Small intestine (tissue), 7 donors: ENCODE measurements around the gene CHID1. TPM values are rescaled to one million over a fixed set of nuclear protein-coding genes. Genes with fewer than 3 reads are reported as not detected.
A peak's percentile ranks its signal among the peaks of the same experiment; 100 is the strongest.

Source experiments
- DNase-seq, 2 donors: peaks; one replicate each; pipeline versions ENCODE4 v3.0.0 to v3.0.0-alpha.2; 2013
- FAIRE-seq: peaks from 2 replicates; lab custom pipeline; 2012; peaks lifted over from hg19 to GRCh38; lab: Jason Lieb, UNC
- H3K27ac ChIP-seq, 3 donors: one replicate each; pipeline ENCODE4 v1.5.1; 2013; ENCODE audit warnings: low read length in 2 of 3, mild to moderate bottlenecking in 2 of 3, control low read depth in 1 of 3, inconsistent platforms in 1 of 3, low read depth in 1 of 3, moderate library complexity in 1 of 3
- H3K27me3 ChIP-seq, 3 donors: one replicate each; pipeline ENCODE4 v1.6.1; 2013; ENCODE audit warnings: low read length in 3 of 3, inconsistent platforms in 1 of 3; ENCODE audit not compliant: control insufficient read depth in 3 of 3, insufficient read depth in 3 of 3
- H3K36me3 ChIP-seq, 3 donors: one replicate each; pipeline ENCODE4 v1.6.1; 2013; ENCODE audit warnings: low read length in 3 of 3, inconsistent platforms in 1 of 3, low read depth in 1 of 3, mild to moderate bottlenecking in 1 of 3, moderate library complexity in 1 of 3; ENCODE audit not compliant: control insufficient read depth in 3 of 3, insufficient read depth in 2 of 3
- H3K4me1 ChIP-seq, 3 donors: one replicate each; pipeline ENCODE4 v1.6.1; 2013; ENCODE audit warnings: low read length in 2 of 3, inconsistent platforms in 1 of 3, low read depth in 1 of 3, mild to moderate bottlenecking in 1 of 3, moderate library complexity in 1 of 3; ENCODE audit not compliant: control insufficient read depth in 3 of 3, insufficient read depth in 2 of 3
- H3K4me3 ChIP-seq, 3 donors: one replicate each; pipeline ENCODE4 v1.5.1; 2013; ENCODE audit warnings: low read length in 3 of 3, control low read depth in 1 of 3, inconsistent platforms in 1 of 3, low read depth in 1 of 3, mild to moderate bottlenecking in 1 of 3, moderate library complexity in 1 of 3
- H3K9me3 ChIP-seq, 2 donors: one replicate each; pipeline ENCODE4 v1.6.1; 2013; ENCODE audit warnings: low read depth in 1 of 2, low read length in 1 of 2; ENCODE audit not compliant: control insufficient read depth in 2 of 2, insufficient read depth in 1 of 2
- WGBS, 3 donors: extraction: QIAGEN DNeasy Blood & Tissue Kit; methylation state at CpG; one replicate each; pipeline ENCODE4 v1.1.7; 2013; 5-methylcytosine and 5-hydroxymethylcytosine counted together
- polyA plus RNA-seq, 4 donors: library from polyadenylated mRNA; stranded (reverse) in 3 of 4; unstranded in 1 of 4; fragments of 200-250 nt in 3 of 4; fragments of 120-200 nt in 1 of 4; gene quantifications; one replicate each; pipeline versions ENCODE4 v1.2.1 to v1.2.3, GENCODE V29; 2013
- donor health status: healthy with polysubstance abuse.
- donor health status: control.
- donor health status: control.
- donor health status: Bipolar disorder and iron deficiency.
- donor health status: healthy.

Gene CHID1
- polyA plus RNA-seq, 4 donors = 13.6 to 94.4 (median 42.1) TPM

DNA sequence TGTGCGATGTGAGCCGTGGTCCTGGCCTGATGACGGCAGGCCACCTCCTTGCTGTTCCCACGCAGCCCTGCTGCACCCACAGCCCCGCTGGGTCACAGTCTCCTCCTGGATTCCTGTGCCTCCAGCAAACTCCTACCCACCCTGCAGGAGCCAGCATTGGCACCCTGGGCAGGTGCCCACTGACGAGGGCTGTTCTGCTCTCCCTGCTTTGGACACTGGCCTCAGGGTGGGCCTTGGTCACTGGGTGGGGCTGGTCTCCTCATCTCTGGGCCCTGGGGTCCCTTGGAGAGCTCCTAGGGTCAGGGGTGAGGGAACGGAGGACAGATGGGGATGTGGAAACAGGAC, 55.3 kb downstream of the CHID1 start:
- DNase-seq (no peak), FAIRE-seq (no peak)
- H3K4me1 ChIP-seq = peaks cover 0 to 20% (median 0%) of the 10 kb centered on the region in 3 donors
- no peaks in the 10 kb centered on the region for H3K9me3 ChIP-seq
- no peak overlapping the region for H3K27ac ChIP-seq
- H3K36me3 ChIP-seq = peaks cover 0 to 5% (median 0%) of the 10 kb centered on the region in 3 donors
- WGBS, 3 donors = 74 to 85% (median 78%) methylated on average over 6 to 7 of the region's 7 CpGs
- H3K4me3 ChIP-seq = no peak overlapping the region
- H3K27me3 ChIP-seq = peaks cover 0 to 22% (median 0%) of the 10 kb centered on the region in 3 donors

DNA sequence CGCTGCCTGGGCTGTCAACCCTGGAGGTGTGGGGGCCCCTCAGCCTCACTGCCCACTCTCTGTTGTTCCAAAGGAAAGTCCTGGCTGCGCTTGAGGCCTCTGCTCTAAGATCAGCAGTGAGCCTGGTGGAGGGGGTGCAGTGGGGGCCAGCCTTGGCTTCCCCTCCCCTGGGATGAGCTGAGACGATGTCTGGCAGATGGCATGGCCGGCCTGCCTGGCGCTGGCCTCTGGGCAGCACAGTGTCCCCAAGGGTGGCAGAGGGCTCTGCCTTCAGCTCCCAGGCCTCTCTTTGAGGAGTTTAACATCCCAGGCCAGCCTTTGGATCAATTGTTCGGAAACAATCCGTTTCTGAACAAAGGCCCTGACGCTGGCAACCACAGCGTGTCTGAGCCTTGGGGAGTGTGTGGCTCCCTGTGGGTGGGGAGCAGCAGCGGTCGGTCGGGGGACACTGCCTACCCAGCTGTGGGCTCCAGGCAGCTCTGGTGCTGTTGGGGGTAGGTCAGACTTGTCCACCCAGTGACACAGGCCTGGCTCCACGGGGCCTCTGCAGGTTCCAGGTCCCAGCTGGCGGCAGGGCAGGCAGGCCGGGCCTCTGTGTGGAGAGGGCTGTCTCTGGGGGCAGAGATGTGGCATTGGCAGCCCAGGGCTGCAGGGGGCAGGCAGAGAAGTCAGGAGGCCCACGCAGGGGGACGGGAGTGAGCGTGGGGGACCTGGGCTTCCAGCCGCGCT, 55.8 kb downstream of the CHID1 start:
- peaks cover 0 to 5% (median 0%) of the 10 kb centered on the region in 3 donors for H3K36me3 ChIP-seq
- 73 to 83% (median 82%) methylated on average over 19 to 20 of the region's 20 CpGs for WGBS, 3 donors
- no peak overlapping the region for H3K4me3 ChIP-seq
- H3K27ac ChIP-seq = no peak overlapping the region
- H3K27me3 ChIP-seq = peaks cover 0 to 23% (median 3%) of the 10 kb centered on the region in 3 donors
- H3K9me3 ChIP-seq = no peaks in the 10 kb centered on the region
- DNase-seq (no peak), FAIRE-seq (no peak)
- H3K4me1 ChIP-seq = peaks cover 0 to 17% (median 0%) of the 10 kb centered on the region in 3 donors

DNA sequence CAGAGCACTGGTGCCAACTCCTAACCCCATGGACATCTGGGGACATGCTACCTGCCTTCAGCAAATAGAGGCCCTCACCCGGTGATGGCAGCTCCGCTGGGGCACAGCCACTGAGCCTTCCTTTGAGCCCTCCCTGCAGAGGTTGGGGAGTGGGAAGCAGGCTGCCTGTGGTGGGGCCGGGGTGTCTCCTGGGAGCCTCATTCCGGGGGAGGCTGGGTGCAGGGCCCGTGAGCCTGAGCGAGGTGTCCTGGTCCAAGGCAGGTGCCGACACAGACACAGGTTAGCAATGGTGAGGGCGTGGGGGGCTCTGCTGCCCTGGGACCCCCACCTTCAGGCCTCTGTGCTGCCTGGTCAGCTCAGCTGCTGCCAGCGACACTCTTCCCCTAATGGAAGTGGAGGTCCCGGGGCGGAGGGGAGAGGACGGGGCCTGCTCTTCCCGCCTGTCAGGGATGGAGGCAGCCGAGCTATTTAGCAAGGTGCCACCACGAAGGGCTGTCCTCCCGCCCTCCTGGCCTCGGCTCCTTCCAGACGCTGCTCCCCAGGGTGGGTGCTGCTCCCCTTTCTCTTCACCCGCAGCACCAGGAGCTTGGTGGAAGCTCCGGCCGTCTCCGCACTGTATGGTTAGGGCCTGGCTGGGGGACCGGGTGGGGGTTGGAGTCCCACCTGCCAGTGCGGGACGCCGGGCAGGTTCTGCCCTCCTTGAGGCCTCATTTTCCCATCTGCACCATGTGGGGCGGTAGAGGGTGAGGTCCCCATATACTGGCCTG, 56.7 kb downstream of the CHID1 start:
- Histone ChIP-seq H3K27ac (no peak overlapping the region), H3K4me1 (peaks cover 0 to 12% (median 0%) of the 10 kb centered on the region in 3 donors), H3K36me3 (peaks cover 0 to 5% (median 0%) of the 10 kb centered on the region in 3 donors), H3K4me3 (no peak overlapping the region), H3K9me3 (no peaks in the 10 kb centered on the region), H3K27me3 (peaks cover 0 to 28% (median 6%) of the 10 kb centered on the region in 3 donors)
- no peak for FAIRE-seq
- DNase-seq = no peak
- WGBS, 3 donors = 79 to 88% (median 85%) methylated on average over 26 to 27 of the region's 27 CpGs

DNA sequence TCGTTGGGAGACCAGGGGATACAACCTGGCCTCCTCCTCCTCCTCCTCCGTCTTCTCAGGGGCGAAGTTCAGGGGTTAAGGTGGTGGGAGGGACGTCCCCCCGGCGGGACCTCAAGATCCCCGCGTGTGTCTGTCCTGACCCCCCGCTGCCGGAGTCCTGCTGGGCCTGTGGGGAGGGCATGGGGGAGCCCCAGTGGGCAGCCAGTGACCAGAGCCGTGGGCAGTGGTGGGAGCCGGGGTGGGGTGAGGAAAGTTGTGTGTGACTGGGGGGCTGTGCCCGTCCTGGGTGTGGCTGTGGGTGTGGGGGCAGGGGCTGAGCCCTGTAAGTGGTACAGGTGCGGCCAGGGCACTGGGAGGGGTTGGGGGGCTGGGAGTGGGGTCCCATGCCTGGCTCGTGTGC, 57.8 kb downstream of the CHID1 start:
- H3K27me3 ChIP-seq = peaks cover 0 to 39% (median 6%) of the 10 kb centered on the region in 3 donors
- WGBS, 3 donors = 29 to 62% (median 38%) methylated on average over 12 to 15 of the region's 15 CpGs
- H3K4me1 ChIP-seq = peaks cover 0 to 20% (median 4%) of the 10 kb centered on the region in 3 donors
- H3K27ac ChIP-seq = no peak overlapping the region
- no peaks in the 10 kb centered on the region for H3K9me3 ChIP-seq
- no peak overlapping the region for H3K4me3 ChIP-seq
- DNase-seq (no peak), FAIRE-seq (no peak)
- peaks cover 0 to 5% (median 0%) of the 10 kb centered on the region in 3 donors for H3K36me3 ChIP-seq

DNA sequence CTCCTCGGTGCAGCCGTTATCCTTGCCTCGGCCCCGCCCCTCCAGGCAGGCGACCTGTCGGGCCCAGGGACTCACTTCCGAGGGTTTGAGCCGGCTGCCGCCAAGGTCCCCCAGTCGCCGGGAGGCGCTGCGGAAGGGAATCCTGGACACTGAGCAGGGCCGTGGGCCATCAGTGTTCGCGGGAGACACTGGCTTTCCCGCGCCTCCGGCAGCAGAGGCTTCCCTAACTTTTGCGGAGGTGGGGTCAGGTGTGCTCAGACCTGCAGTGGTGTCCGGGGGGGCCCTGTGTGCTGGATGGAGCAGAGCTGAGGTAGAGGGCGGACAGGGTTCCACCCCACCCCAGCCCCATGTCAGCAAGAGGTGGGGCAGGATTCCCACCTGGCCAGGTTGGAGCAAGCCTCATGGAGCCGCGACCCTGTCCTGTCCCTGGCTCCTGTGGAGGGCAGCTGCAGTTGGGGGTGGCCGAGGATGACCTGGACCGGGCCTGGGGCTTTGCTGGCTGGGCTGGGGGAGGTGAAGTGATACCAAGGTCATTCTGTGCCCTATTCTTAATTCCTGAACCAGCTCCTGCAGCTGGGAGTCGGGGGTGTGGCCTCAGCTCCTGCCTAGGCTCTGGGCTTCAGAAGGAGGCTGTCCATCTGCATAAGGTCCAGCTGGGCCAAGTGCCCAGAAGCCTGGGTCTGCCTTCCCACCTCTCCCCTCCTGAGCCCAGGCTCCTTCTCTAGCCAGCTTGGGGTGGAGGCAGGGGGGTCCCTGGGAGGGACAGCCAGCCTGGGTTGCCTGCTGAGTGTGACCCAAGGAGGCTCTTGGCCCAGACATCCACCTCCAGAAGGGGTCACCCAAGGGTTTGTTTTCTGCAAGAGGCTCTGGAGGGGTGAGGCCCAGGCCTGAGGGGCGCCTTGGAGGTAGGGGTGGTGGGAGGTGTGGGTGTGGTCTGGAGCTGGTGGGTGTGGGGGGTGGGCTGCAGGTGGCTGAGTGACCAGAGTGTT, 59.5 kb downstream of the CHID1 start:
- WGBS, 3 donors = 21 to 58% (median 29%) methylated on average over 26 to 28 of the region's 28 CpGs
- peaks cover 0 to 20% (median 4%) of the 10 kb centered on the region in 3 donors for H3K4me1 ChIP-seq

DNA sequence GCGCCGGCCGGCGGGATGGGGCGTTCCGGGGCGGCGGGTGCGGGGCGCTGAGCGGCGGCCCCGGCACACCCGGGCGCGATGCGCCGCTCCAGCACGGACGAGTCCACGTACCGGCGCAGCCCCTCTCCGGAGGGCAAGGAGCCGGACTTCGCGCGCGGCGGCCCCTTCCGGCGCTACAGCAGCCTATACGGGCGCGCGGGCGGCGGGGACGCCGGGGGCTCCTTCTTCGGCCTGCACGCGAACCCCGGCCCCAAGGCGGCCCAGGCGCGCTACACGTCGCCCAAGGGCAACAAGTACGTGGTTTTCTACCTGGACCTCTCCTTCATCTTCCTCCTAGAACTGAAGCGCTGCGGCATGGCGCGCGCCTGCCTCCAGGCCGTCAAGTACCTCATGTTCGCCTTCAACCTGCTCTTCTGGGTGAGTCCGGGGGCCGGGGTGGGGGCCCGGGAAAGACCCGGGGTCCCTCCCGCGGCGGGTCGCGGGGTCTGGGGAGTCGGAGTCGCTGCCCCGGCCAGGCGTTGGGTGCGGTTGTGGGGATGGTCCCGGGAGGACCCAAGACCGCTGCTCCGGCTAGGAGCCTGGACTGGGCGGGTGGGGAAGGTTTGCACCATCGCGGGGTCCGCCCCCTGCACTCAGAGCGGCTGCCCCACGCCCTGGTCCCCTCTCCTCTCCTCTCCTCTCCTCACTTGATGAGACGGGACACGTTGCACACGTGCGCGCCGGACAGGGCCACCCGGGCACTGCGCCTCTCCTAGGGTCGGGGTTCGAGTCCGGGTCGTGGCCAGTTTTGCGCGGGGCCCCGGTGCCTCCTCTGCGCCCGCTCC, 60.4 kb downstream of the CHID1 start:
- H3K4me3 ChIP-seq = peak overlapping the region; percentile 7 to 42 (median 20)
- H3K27ac ChIP-seq = no peak overlapping the region
- 13 to 20% (median 19%) methylated on average over 65 to 97 of the region's 97 CpGs for WGBS, 3 donors
- FAIRE-seq (no peak), DNase-seq (peak in 1 of 2 donors; percentile 46)
- H3K4me1 ChIP-seq = peaks cover 0 to 23% (median 4%) of the 10 kb centered on the region in 3 donors
- H3K36me3 ChIP-seq = peaks cover 0 to 2% (median 0%) of the 10 kb centered on the region in 3 donors
- peaks cover 0 to 59% (median 6%) of the 10 kb centered on the region in 3 donors for H3K27me3 ChIP-seq
- no peaks in the 10 kb centered on the region for H3K9me3 ChIP-seq

More for the DNA sequence above, 59.5 kb downstream of the CHID1 start:
- Histone ChIP-seq H3K36me3 (peaks cover 0 to 4% (median 0%) of the 10 kb centered on the region in 3 donors), H3K27ac (no peak overlapping the region), H3K27me3 (peaks cover 0 to 51% (median 6%) of the 10 kb centered on the region in 3 donors), H3K4me3 (no peak overlapping the region), H3K9me3 (no peaks in the 10 kb centered on the region)
- FAIRE-seq (no peak), DNase-seq (no peak)

DNA sequence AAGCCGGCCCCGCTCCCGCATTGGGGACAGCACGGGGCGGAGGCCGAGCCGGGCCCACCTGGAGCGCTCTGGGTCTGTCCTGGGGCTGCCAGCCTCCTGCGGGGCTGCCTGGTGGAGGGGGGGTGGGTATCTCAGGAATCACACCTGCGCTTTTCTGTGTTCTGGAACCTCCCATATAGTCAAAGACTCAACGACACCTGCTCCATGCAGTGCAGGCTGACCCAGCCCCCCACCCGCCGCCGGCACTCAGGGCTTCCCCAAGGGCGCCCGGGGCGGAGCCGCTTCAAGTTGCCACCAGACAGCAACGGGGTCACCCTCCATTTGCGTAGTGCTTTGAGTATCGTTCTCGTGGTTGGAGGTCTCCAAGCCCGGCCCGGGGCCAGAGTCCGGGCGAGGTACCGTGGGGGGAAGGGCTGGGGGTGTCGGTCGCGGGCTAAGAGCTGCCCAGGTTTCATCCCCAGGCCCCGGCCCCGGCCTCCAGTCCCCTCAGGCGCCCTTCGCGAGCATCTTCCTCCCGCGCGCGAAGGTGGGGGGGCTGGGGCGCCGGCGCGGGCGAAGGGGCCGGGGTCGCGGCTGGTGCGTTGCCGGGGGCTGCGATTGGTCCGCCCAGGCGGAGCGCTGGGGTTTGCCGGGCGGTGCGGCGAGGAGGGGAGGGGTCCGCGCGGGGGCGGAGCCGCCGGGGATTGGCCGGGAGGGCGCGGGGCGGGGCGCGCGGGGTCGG, 61.3 kb downstream of the CHID1 start:
- H3K4me3 ChIP-seq = peak overlapping the region; percentile 20 to 42 (median 28)
- H3K36me3 ChIP-seq = peaks cover 0 to 2% (median 0%) of the 10 kb centered on the region in 3 donors
- FAIRE-seq (no peak), DNase-seq (peak in 1 of 2 donors; percentile 44)
- H3K9me3 ChIP-seq = no peaks in the 10 kb centered on the region
- peaks cover 0 to 32% (median 4%) of the 10 kb centered on the region in 3 donors for H3K4me1 ChIP-seq
- 0 to 4% (median 4%) methylated on average over 23 to 71 of the region's 71 CpGs for WGBS, 3 donors
- peaks cover 0 to 67% (median 6%) of the 10 kb centered on the region in 3 donors for H3K27me3 ChIP-seq
- H3K27ac ChIP-seq = no peak overlapping the region
